Measurements from ENCODE around the gene CRYL1.

The CRYL1 gene

GRCh38 chr13:20534038-20534608 lies 8.5 kb upstream of the CRYL1 start:
- FAIRE-seq = no peak
- DNase-seq (ENCODE audit: insufficient read length, low spot score) = no peak

GRCh38 chr13:20528452-20528851 lies 2.8 kb upstream of the CRYL1 start:
- FAIRE-seq (no peak), DNase-seq (ENCODE audit: insufficient read length, low spot score) (no peak)

- DNase-seq (ENCODE audit: insufficient read length, low spot score) (no peak), FAIRE-seq (no peak)
These were observed 1.0 kb upstream of the CRYL1 start for GRCh38 chr13:20526664-20527063.

- no peak for DNase-seq (ENCODE audit: insufficient read length, low spot score)
- FAIRE-seq = no peak
These were observed 485 bp downstream of the CRYL1 start for GRCh38 chr13:20525144-20525600.

- FAIRE-seq (no peak), DNase-seq (ENCODE audit: insufficient read length, low spot score) (no peak)
These were observed 4.1 kb downstream of the CRYL1 start for GRCh38 chr13:20521364-20522115.

- DNase-seq (ENCODE audit: insufficient read length, low spot score) (no peak), FAIRE-seq (no peak)
These were observed 5.8 kb downstream of the CRYL1 start for GRCh38 chr13:20519875-20520274.

GRCh38 chr13:20518660-20519100 lies 7.0 kb downstream of the CRYL1 start:
- no peak for DNase-seq (ENCODE audit: insufficient read length, low spot score)
- no peak for FAIRE-seq

- no peak for DNase-seq (ENCODE audit: insufficient read length, low spot score)
- FAIRE-seq = no peak
These were observed 10.8 kb downstream of the CRYL1 start for GRCh38 chr13:20514866-20515265.

GRCh38 chr13:20513466-20513995 lies 12.1 kb downstream of the CRYL1 start:
- no peak for FAIRE-seq
- DNase-seq (ENCODE audit: insufficient read length, low spot score) = no peak

GRCh38 chr13:20512042-20512683 lies 13.5 kb downstream of the CRYL1 start:
- FAIRE-seq (no peak), DNase-seq (ENCODE audit: insufficient read length, low spot score) (no peak)

- DNase-seq (ENCODE audit: insufficient read length, low spot score) (no peak), FAIRE-seq (no peak)
These were observed 19.0 kb downstream of the CRYL1 start for GRCh38 chr13:20506696-20507095.

- DNase-seq (ENCODE audit: insufficient read length, low spot score) = no peak
- FAIRE-seq = no peak
These were observed 20.0 kb downstream of the CRYL1 start for GRCh38 chr13:20505405-20506366.

GRCh38 chr13:20503088-20504083 lies 22.3 kb downstream of the CRYL1 start:
- DNase-seq (ENCODE audit: insufficient read length, low spot score) (no peak), FAIRE-seq (no peak)

GRCh38 chr13:20501592-20501991 lies 24.1 kb downstream of the CRYL1 start:
- FAIRE-seq (no peak), DNase-seq (ENCODE audit: insufficient read length, low spot score) (no peak)

GRCh38 chr13:20501120-20501519 lies 24.5 kb downstream of the CRYL1 start:
- DNase-seq (ENCODE audit: insufficient read length, low spot score) = no peak
- no peak for FAIRE-seq

- FAIRE-seq = no peak
These were observed 25.7 kb downstream of the CRYL1 start for GRCh38 chr13:20499986-20500385.

GRCh38 chr13:20498659-20499058 lies 27.0 kb downstream of the CRYL1 start:
- no peak for FAIRE-seq
- no peak for DNase-seq (ENCODE audit: insufficient read length, low spot score)

More at GRCh38 chr13:20499986-20500385, 25.7 kb downstream of the CRYL1 start:
- no peak for DNase-seq (ENCODE audit: insufficient read length, low spot score)

- DNase-seq (ENCODE audit: insufficient read length, low spot score) (no peak), FAIRE-seq (no peak)
These were observed 27.5 kb downstream of the CRYL1 start for GRCh38 chr13:20498129-20498528.

Data from GM19239 (cell line).